GM18868 (cell line): ENCODE measurements around the gene KLHL21.
"Not testable (repeated sequence)": the region's sequence is repeated elsewhere in the genome, so short reads cannot be mapped to it uniquely, and the experiment has no call there.

Source experiments
- ATAC-seq: cut with Tn5 transposase; IDR thresholded peaks from one replicate; pipeline ENCODE4 v1.9.1; 2021; ENCODE audit warnings: mild to moderate bottlenecking, moderate library complexity; ENCODE audit not compliant: unreplicated experiment

KLHL21 gene

DNA sequence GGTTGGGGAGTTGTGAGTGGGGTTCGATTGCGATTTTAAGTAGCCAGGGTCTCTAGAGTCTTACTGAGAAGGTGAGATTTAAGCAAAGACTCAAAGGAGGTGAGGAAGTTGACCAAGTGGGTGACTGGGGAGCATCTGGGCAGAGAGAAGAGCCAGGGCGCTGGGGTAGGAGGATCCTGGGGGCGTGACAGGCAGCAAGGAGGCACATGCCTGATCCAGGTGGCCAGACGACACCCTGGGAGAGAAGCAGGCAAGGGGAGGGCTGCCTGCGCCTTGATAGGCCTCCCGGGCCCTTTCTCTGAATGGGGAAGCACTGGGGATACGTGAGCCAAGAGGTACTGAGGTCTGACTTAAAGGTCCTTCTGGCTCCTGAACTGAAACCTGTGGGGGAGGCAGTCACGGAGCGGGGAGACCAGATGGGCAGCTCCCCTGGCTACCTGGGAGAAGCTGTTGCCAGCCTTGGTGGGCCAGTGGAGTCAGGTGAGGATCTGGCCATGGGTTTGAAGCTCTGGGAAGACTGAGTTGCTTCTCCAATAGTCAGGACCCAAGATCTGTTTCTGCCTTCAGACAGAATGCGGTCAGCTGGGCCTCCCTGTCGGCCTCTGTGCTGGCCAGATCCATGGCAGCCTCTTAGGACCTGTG, 17.5 kb downstream of the KLHL21 start:
- ATAC-seq: no peak

DNA sequence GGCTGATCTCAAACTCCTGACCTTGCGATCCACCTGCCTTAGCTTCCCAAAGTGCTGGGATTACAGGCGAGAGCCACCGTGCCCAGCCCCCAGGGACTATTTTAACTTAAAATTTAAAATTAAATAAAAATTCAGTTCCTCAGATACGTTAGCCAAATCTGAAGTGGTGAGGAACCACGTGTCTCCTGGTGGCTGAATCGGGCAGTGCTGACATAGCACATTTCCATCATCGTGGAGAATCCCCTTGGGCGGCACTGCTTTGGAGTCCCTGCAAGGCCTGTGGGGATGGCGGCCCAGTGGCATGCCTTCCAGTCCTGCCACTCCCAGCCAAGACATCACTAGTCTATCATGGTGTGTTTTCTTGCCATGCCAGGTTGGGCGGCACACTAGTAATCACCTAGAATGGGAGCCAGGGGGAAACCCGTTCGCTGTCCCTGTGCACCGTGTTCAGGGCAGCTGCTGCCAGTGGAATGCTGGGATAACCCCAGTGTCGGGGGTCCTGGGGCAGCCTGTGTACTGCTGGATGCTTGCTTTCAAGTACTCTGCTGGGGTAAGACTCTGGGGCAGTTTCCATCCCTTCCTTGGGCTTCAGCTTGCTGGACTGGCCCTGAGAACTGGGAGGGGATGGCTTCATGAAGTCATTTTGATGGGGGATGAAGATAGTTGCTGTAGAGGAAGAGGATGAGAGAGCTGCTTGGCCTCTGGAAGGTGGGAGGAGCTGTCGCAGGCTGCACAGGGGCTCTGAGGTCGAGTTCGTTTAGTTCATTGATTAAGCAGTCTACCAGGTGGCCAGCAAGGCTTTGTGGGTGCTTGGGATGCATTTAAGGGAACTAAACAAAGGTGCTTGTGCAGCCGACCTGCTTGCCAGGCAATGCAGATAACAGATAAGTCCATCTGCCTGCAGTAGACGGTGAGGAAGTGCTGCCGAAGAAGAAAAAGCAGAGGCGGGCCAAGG, 18.3 kb downstream of the KLHL21 start:
- ATAC-seq: no peak

DNA sequence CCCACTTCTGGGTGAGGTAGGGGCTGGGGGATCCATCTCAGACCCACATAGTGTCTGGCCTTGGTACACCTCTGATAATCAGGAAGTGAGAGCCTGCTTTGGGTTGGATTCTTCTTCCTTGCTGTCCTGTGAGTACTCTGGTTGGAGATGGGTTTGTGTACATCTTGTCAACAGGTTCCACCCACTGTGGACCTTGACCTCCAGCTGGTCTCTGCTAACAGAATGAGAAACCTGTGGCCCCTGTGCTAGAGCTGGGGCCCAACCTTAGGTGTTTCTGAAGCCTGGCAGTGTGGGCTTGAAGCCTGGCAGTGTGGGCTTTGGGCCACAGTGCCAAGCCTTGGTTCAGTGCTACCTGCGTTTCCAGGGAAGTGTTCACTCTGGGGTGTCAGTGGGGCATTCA, 20.3 kb downstream of the KLHL21 start:
- ATAC-seq: no peak

DNA sequence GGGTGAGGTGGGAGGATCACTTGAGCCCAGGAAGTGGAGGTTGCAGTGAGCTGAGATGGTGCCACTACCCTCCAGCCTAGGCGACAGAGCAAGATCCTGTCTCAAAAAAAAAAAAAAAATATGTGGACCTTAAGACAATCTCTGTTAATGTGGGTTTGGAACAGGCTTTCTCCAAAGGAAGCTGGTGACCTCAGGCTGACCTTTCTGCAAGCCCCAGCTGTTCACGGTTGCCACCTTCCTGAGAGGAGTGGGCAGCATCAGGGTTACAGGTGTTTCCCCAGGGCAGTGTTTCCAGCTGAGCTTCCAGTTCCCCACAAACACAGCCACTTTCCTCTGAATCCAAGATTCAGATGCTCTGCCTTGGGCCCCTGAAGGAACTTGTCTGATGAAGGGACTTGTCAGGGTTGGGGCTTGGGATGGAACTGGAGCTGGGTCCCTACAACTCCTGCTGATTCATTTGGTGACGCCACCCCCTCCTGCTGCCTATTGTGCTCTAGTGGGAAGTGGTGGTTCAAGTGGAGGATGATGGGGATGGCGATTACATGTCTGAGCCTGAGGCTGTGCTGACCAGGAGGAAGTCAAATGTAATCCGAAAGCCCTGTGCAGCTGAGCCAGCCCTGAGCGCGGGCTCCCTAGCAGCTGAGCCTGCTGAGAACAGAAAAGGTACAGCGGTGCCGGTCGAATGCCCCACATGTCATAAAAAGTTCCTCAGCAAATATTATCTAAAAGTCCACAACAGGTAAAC, 20.9 kb downstream of the KLHL21 start:
- ATAC-seq: no peak

- ATAC-seq: no peak
Measured at GRCh38 chr1:6580593-6581409, 21.9 kb downstream of the KLHL21 start.

DNA sequence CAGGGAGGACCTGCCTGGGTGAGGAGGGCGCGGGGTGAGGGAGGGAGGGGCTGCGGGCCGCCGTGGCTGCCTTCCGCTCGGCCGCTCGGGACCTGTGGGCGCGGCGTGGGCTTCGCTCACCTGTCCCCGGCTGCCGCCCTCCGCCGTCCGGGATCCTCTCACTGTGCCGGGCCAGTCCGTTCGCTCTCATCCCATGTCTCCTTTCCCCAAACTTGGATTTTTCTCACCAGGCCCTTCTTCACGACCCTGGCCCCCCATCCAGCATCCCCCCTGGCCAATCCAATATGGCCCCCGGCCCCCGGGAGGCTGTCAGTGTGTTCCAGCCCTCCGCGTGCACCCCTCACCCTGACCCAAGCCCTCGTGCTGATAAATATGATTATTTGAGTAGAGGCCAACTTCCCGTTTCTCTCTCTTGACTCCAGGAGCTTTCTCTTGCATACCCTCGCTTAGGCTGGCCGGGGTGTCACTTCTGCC, 22.5 kb downstream of the KLHL21 start:
- no peak for ATAC-seq

DNA sequence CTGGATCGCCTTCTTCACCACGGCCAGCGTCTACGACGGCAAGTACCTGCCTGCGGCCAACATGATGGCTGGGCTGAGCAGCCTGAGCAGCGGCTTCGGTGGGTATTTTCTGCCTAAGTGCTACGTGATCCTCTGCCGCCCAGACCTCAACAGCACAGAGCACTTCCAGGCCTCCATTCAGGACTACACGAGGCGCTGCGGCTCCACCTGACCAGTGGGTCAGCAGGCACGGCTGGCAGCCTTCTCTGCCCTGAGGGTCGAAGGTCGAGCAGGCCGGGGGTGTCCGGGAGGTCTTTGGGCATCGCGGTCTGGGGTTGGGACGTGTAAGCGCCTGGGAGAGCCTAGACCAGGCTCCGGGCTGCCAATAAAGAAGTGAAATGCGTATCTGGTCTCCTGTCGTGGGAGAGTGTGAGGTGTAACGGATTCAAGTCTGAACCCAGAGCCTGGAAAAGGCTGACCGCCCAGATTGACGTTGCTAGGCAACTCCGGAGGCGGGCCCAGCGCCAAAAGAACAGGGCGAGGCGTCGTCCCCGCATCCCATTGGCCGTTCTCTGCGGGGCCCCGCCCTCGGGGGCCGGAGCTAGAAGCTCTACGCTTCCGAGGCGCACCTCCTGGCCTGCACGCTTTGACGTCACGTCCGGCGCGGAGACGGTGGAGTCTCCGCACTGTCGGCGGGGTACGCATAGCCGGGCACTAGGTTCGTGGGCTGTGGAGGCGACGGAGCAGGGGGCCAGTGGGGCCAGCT, 23.1 kb downstream of the KLHL21 start, which contains the start of gene ZBTB48:
TSS of gene ZBTB48 (plus strand) at position 621 of the 745 bp plus-strand sequence. CDS start 616 bp downstream, outside the sequence.
- ATAC-seq: peak; percentile 96

DNA sequence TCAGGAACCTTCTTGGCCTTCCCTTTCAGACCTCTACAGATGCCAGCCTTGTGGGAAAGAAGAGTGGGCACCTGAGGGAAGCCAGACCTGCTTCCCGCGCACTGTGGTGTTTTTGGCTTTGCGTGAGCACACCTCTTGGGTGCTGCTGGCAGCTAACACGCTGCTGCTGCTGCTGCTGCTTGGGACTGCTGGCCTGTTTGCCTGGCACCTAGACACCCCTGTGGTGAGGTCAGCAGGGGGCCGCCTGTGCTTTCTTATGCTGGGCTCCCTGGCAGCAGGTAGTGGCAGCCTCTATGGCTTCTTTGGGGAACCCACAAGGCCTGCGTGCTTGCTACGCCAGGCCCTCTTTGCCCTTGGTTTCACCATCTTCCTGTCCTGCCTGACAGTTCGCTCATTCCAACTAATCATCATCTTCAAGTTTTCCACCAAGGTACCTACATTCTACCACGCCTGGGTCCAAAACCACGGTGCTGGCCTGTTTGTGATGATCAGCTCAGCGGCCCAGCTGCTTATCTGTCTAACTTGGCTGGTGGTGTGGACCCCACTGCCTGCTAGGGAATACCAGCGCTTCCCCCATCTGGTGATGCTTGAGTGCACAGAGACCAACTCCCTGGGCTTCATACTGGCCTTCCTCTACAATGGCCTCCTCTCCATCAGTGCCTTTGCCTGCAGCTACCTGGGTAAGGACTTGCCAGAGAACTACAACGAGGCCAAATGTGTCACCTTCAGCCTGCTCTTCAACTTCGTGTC, 23.9 kb downstream of the KLHL21 start:
- ATAC-seq: no peak

GRCh38 chr1:6577831-6578525, 24.7 kb downstream of the KLHL21 start:
- ATAC-seq: no peak

DNA sequence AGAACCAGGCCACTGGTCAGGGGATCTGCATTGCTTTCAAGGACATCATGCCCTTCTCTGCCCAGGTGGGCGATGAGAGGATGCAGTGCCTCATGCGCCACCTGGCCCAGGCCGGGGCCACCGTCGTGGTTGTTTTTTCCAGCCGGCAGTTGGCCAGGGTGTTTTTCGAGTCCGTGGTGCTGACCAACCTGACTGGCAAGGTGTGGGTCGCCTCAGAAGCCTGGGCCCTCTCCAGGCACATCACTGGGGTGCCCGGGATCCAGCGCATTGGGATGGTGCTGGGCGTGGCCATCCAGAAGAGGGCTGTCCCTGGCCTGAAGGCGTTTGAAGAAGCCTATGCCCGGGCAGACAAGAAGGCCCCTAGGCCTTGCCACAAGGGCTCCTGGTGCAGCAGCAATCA, 27.9 kb downstream of the KLHL21 start:
- ATAC-seq: no peak

DNA sequence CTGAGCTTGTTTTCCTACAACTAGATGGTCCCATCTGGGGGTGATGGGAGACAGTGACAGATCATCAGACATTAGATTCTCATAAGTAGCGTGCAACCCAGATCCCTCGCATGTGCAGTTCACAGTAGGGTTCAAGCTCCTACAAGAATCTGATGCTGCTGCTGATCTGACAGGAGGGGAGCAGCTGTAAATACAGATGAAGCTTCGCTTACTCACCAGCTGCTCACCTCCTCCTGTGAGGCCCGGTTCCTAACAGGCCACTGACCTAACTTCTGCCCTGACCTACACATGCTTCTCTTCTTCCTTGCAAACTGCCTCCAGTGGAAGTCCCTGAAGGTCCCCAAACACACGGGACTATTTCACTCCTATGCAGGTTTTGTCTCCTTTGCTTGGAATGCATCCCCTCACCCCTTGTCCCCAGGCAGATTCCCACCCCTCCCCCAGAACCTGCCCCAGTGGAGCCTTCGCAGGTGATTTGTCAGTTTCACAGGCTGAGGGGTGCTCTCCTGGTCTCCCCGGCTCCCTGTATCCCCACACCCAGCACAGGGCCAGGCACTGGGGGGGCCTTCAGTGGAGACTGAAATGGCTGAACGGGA, 28.5 kb downstream of the KLHL21 start:
- no peak for ATAC-seq

GRCh38 chr1:6572653-6573383, 29.9 kb downstream of the KLHL21 start:
- no peak for ATAC-seq

GRCh38 chr1:6570987-6571386, 31.7 kb downstream of the KLHL21 start:
- no peak for ATAC-seq

GRCh38 chr1:6570100-6570499, 32.6 kb downstream of the KLHL21 start:
- ATAC-seq: no peak

GRCh38 chr1:6569033-6569432, 33.6 kb downstream of the KLHL21 start:
- no peak for ATAC-seq

GRCh38 chr1:6560267-6560666, 42.4 kb downstream of the KLHL21 start:
- no peak for ATAC-seq

GRCh38 chr1:6559161-6559560, 43.5 kb downstream of the KLHL21 start:
- ATAC-seq: not testable (repeated sequence)
